NCI-H1105 (cell line): ENCODE measurements around the gene KIR2DL1.
"Not testable (repeated sequence)": the region's sequence is repeated elsewhere in the genome, so short reads cannot be mapped to it uniquely, and the experiment has no call there.

ENCODE experiments used
- DNase-seq: peaks from one replicate; lab custom pipeline; 2025; lab: John Stamatoyannopoulos, UW

The KIR2DL1 gene

GRCh38 chr19:54769646-54770045 is at the start of gene KIR2DL1:
Gene KIR2DL1, plus strand, starts transcription at chr19:54769793. Its CDS starts 58 bp downstream, at chr19:54769851.
- not testable (repeated sequence) for DNase-seq

- no peak for DNase-seq
Observed at GRCh38 chr19:54724142-54724541, 45.5 kb upstream of the KIR2DL1 start, which contains the start of gene KIR3DL3. Gene KIR3DL3, plus strand, starts transcription at chr19:54724442. Its CDS starts 55 bp downstream, at chr19:54724497.

- no peak for DNase-seq
Observed at GRCh38 chr19:54724644-54725043, 44.9 kb upstream of the KIR2DL1 start.

- no peak for DNase-seq
Observed at GRCh38 chr19:54725321-54725720, 44.3 kb upstream of the KIR2DL1 start.

- no peak for DNase-seq
Observed at GRCh38 chr19:54727562-54727961, 42.0 kb upstream of the KIR2DL1 start.

GRCh38 chr19:54728167-54728566 is 41.4 kb upstream of the KIR2DL1 start:
- no peak for DNase-seq

GRCh38 chr19:54729416-54730188 is 40.0 kb upstream of the KIR2DL1 start:
- no peak for DNase-seq

- no peak for DNase-seq
Observed at GRCh38 chr19:54731191-54731590, 38.4 kb upstream of the KIR2DL1 start.

- not testable (repeated sequence) for DNase-seq
Observed at GRCh38 chr19:54738306-54738705, 31.3 kb upstream of the KIR2DL1 start, which contains the start of gene KIR2DL3. Gene KIR2DL3, plus strand, starts transcription at chr19:54738513. Its CDS starts 33 bp downstream, at chr19:54738546.

- no peak for DNase-seq
Observed at GRCh38 chr19:54738715-54739114, 30.9 kb upstream of the KIR2DL1 start.

- no peak for DNase-seq
Observed at GRCh38 chr19:54739587-54740497, 29.8 kb upstream of the KIR2DL1 start.

GRCh38 chr19:54741950-54742349 is 27.6 kb upstream of the KIR2DL1 start:
- not testable (repeated sequence) for DNase-seq

- not testable (repeated sequence) for DNase-seq
Observed at GRCh38 chr19:54744080-54744479, 25.5 kb upstream of the KIR2DL1 start.

- DNase-seq, result not testable (repeated sequence)
Observed at GRCh38 chr19:54747614-54748322, 21.8 kb upstream of the KIR2DL1 start.

GRCh38 chr19:54750276-54750675 is 19.3 kb upstream of the KIR2DL1 start:
- not testable (repeated sequence) for DNase-seq

GRCh38 chr19:54756204-54757110 is 13.1 kb upstream of the KIR2DL1 start:
- DNase-seq, result not testable (repeated sequence)

- not testable (repeated sequence) for DNase-seq
Observed at GRCh38 chr19:54758577-54758976, 11.0 kb upstream of the KIR2DL1 start.

GRCh38 chr19:54764219-54764618 is 5.4 kb upstream of the KIR2DL1 start:
- DNase-seq, result not testable (repeated sequence)

GRCh38 chr19:54766464-54766863 is 3.1 kb upstream of the KIR2DL1 start:
- not testable (repeated sequence) for DNase-seq

GRCh38 chr19:54770511-54770910 is 918 bp downstream of the KIR2DL1 start:
- not testable (repeated sequence) for DNase-seq
